Activated CD4-positive, CD25-positive, alpha-beta regulatory T cell treated with anti-CD3 and anti-CD28 coated beads, Interleukin-2, amount 50 U/mL, for 24 hours (primary cell): ENCODE measurements around the gene ZFP57.
"Not testable (repeated sequence)": the region's sequence is repeated elsewhere in the genome, so short reads cannot be mapped to it uniquely, and the experiment has no call there.

Experiments
- ATAC-seq, 2 donors: fragments of 150-1000 bp; cut with Tn5 transposase; one replicate each; pipeline ENCODE4 v1.10.0; 2021; ENCODE audit warnings: mild to moderate bottlenecking in 1 of 2, moderate library complexity in 1 of 2

ZFP57 gene

GRCh38 chr6:29696147-29697125 lies 15.5 kb upstream of the ZFP57 start:
- peak in 1 of 2 donors; percentile 41 for ATAC-seq

- no peak for ATAC-seq
Observed at GRCh38 chr6:29694637-29695036, 13.7 kb upstream of the ZFP57 start.

- no peak for ATAC-seq
Observed at GRCh38 chr6:29685718-29686326, 4.9 kb upstream of the ZFP57 start.

GRCh38 chr6:29681811-29682210 lies 859 bp upstream of the ZFP57 start:
- no peak for ATAC-seq

GRCh38 chr6:29680416-29680815 lies 536 bp downstream of the ZFP57 start:
- no peak for ATAC-seq

- no peak for ATAC-seq
Observed at GRCh38 chr6:29679962-29680361, 990 bp downstream of the ZFP57 start.

GRCh38 chr6:29678114-29678513 lies 2.8 kb downstream of the ZFP57 start:
- no peak for ATAC-seq

GRCh38 chr6:29676981-29677601 lies 3.9 kb downstream of the ZFP57 start:
- no peak for ATAC-seq

- ATAC-seq, result no peak
Observed at GRCh38 chr6:29675561-29675960, 5.4 kb downstream of the ZFP57 start.

GRCh38 chr6:29674008-29674407 lies 6.9 kb downstream of the ZFP57 start:
- ATAC-seq, result no peak

- no peak for ATAC-seq
Observed at GRCh38 chr6:29673161-29673560, 7.8 kb downstream of the ZFP57 start.

- not testable (repeated sequence) for ATAC-seq
Observed at GRCh38 chr6:29672116-29672515, 8.8 kb downstream of the ZFP57 start.

GRCh38 chr6:29671026-29671425 lies 9.9 kb downstream of the ZFP57 start:
- no peak for ATAC-seq

- ATAC-seq, result no peak
Observed at GRCh38 chr6:29667158-29667557, 13.8 kb downstream of the ZFP57 start.

- ATAC-seq, result no peak
Observed at GRCh38 chr6:29666826-29667130, 14.2 kb downstream of the ZFP57 start.

- ATAC-seq, result no peak
Observed at GRCh38 chr6:29665942-29666825, 14.8 kb downstream of the ZFP57 start.

GRCh38 chr6:29663300-29664042 lies 17.5 kb downstream of the ZFP57 start:
- ATAC-seq, result no peak

GRCh38 chr6:29661502-29662141 lies 19.3 kb downstream of the ZFP57 start:
- ATAC-seq, result not testable (repeated sequence)

- no peak for ATAC-seq
Observed at GRCh38 chr6:29661071-29661470, 19.9 kb downstream of the ZFP57 start.

- no peak for ATAC-seq
Observed at GRCh38 chr6:29656798-29657197, 24.2 kb downstream of the ZFP57 start, which contains the start of gene MOG. Gene MOG, plus strand, starts transcription at chr6:29657092. Its CDS starts 118 bp downstream, at chr6:29657210.

- ATAC-seq, result no peak
Observed at GRCh38 chr6:29656157-29656556, 24.8 kb downstream of the ZFP57 start.
